K562 (cell line): ENCODE results near the gene SMOC2. TPM values are rescaled to one million over a fixed set of nuclear protein-coding genes. Genes with fewer than 3 reads are reported as not detected.

Experiments used
- ATAC-seq: fragments of 200-7000 bp; cut with Tn5 transposase; 3 replicates; pipeline ENCODE4 v1.9.1; 2020; ENCODE audit warnings: moderate library complexity
- BruUV-seq: library from RNA; stranded (reverse); fragments of 400-500 nt; replicated peaks from 2 replicates; lab custom pipeline; 2021; lab: Mats Ljungman, UMichigan
- CTCF ChIA-PET: fragments of 300-600 bp; formaldehyde crosslinking; extraction: SDS; loops from one replicate; lab custom pipeline; 2021; ENCODE audit warnings: low intra/inter-chr PET ratio; lab: Yijun Ruan, JAX
- POLR2A ChIA-PET: fragments of 300-600, 350-650 bp; sonication (Branson Sonifier 250); formaldehyde crosslinking; extraction: SDS; loops from one replicate; lab custom pipeline; 2021; ENCODE audit warnings: antibody characterized with exemption, inconsistent platforms; lab: Yijun Ruan, JAX
- DNase-seq, 4 experiments: peaks; one replicate each; pipeline versions ENCODE4 v3.0.0 to v3.0.0-alpha.2; 2011 to 2018; ENCODE audit warnings: low spot score in 3 of 4, mixed read lengths in 3 of 4; ENCODE audit errors: extremely low read depth in 1 of 4
- FAIRE-seq: peaks from 2 replicates; lab custom pipeline; 2011; peaks lifted over from hg19 to GRCh38; lab: Jason Lieb, UNC
- H2AFZ ChIP-seq: 2 replicates; pipeline ENCODE4 v1.6.0; 2011; ENCODE audit warnings: low read depth, low read length, control low read depth, inconsistent platforms
- H3K27ac ChIP-seq: fragments of 200-600 bp; 3 replicates; pipeline ENCODE4 v1.8.0; 2011; ENCODE audit warnings: low read depth, mild to moderate bottlenecking, control low read depth, inconsistent platforms, low read length, moderate library complexity, mixed read lengths; ENCODE audit errors: extremely low read depth
- H3K27me3 ChIP-seq, 2 experiments: fragments of 300-600 bp in 1 of 2; 2 replicates in 1 of 2; 3 replicates in 1 of 2; pipeline versions ENCODE4 v1.6.0 to v1.8.0; 2011; ENCODE audit warnings: inconsistent platforms in 2 of 2, low read length in 2 of 2, mild to moderate bottlenecking in 1 of 2, mixed read lengths in 1 of 2, moderate library complexity in 1 of 2; ENCODE audit not compliant: control insufficient read depth in 2 of 2, insufficient read depth in 2 of 2
- H3K36me3 ChIP-seq: fragments of 300-600 bp; 3 replicates; pipeline ENCODE4 v1.8.0; 2011; ENCODE audit warnings: mild to moderate bottlenecking, low read length, inconsistent platforms; ENCODE audit not compliant: control insufficient read depth, insufficient read depth
- H3K4me1 ChIP-seq, 2 experiments: fragments of 200-600 bp in 1 of 2; replicated peaks in 1 of 2; 2 replicates in 1 of 2; 3 replicates in 1 of 2; pipeline versions ENCODE4 v1.5.1 to v1.8.0; 2011; ENCODE audit warnings: inconsistent platforms in 2 of 2, low read length in 2 of 2, mild to moderate bottlenecking in 1 of 2, mixed read lengths in 1 of 2, moderate library complexity in 1 of 2; ENCODE audit not compliant: control insufficient read depth in 2 of 2, insufficient read depth in 2 of 2
- H3K4me2 ChIP-seq: 2 replicates; pipeline ENCODE4 v1.6.1; 2011; ENCODE audit warnings: low read length, control low read depth, inconsistent platforms, mixed read lengths; ENCODE audit not compliant: insufficient read depth
- H3K4me3 ChIP-seq: fragments of 200-600 bp; sonication (generic), shearing (Covaris generic); 2 replicates; pipeline ENCODE4 v1.5.1; 2016; ENCODE audit warnings: control low read depth, inconsistent platforms
- H3K79me2 ChIP-seq: fragments of 200-600 bp; 3 replicates; pipeline ENCODE4 v1.8.0; 2011; ENCODE audit warnings: low read length, inconsistent platforms; ENCODE audit not compliant: control insufficient read depth, insufficient read depth
- H3K9ac ChIP-seq, 2 experiments: 2 replicates each; pipeline versions ENCODE4 v1.6.0 to v1.6.1; 2011; ENCODE audit warnings: low read depth in 2 of 2, low read length in 2 of 2, control low read depth in 1 of 2, inconsistent platforms in 1 of 2, mild to moderate bottlenecking in 1 of 2, mixed read lengths in 1 of 2; ENCODE audit not compliant: insufficient read depth in 1 of 2
- H3K9me1 ChIP-seq: one replicate; pipeline ENCODE4 v1.6.0; 2011; ENCODE audit warnings: inconsistent platforms, mild to moderate bottlenecking, low read length, moderate library complexity; ENCODE audit not compliant: control insufficient read depth, insufficient read depth
- H3K9me3 ChIP-seq: replicated peaks from 2 replicates; pipeline ENCODE4 v1.5.1; 2011; ENCODE audit warnings: low read depth, low read length, inconsistent platforms; ENCODE audit not compliant: control insufficient read depth, insufficient read depth
- H4K20me1 ChIP-seq: replicated peaks from 2 replicates; pipeline ENCODE4 v1.6.1; 2011; ENCODE audit warnings: low read length, inconsistent platforms, mixed read lengths; ENCODE audit not compliant: control insufficient read depth, insufficient read depth
- CHD1 ChIP-seq: fragments of 200-600 bp; sonication (generic); IDR thresholded peaks from one replicate; pipeline ENCODE4 v1.6.1; 2012; ENCODE audit warnings: mild to moderate bottlenecking, moderate library complexity, low read length, inconsistent platforms
- FOXK1 ChIP-seq: sonication (generic); formaldehyde crosslinking; IDR thresholded peaks from 2 replicates; pipeline ENCODE4 v1.8.0; 2022; ENCODE audit warnings: missing genetic modification reagents, mild to moderate bottlenecking, borderline replicate concordance
- HDGF ChIP-seq: fragments of 450-650 bp; IDR thresholded peaks from 2 replicates; pipeline ENCODE4 v1.6.1; 2016
- HEY1 ChIP-seq: fragments of 250-450 bp; sonication (Bioruptor Pico); IDR thresholded peaks from 2 replicates; pipeline ENCODE4 v1.5.0; 2020; ENCODE audit warnings: mild to moderate bottlenecking, moderate library complexity, borderline replicate concordance
- NCOA2 ChIP-seq, 2 experiments: fragments of 450-650 bp; IDR thresholded peaks; 2 replicates each; pipeline ENCODE4 v1.6.1; 2018; ENCODE audit warnings: mild to moderate bottlenecking in 2 of 2, moderate library complexity in 1 of 2; ENCODE audit not compliant: partially characterized antibody in 2 of 2
- SMARCE1 ChIP-seq: fragments of 450-650 bp; IDR thresholded peaks from 2 replicates; pipeline ENCODE4 v1.7.1; 2016; ENCODE audit warnings: mild to moderate bottlenecking
- SNRNP70 ChIP-seq: fragments of 200-400 bp; formaldehyde crosslinking; optimal IDR thresholded peaks from 2 replicates; pipeline ENCODE3; 2017; ENCODE audit warnings: low read depth, low read length
- TRIM28 ChIP-seq: fragments of 450-650 bp; IDR thresholded peaks from 2 replicates; pipeline ENCODE4 v1.6.1; 2017
- ZNF699 ChIP-seq: fragments of 250-450 bp; sonication (Bioruptor Pico); IDR thresholded peaks from 2 replicates; pipeline ENCODE4 v1.8.0; 2021; ENCODE audit warnings: mild to moderate bottlenecking, moderate library complexity; ENCODE audit not compliant: insufficient replicate concordance
- WGBS: fragments of 100-300 bp; shearing (Covaris generic); methylation state at CpG from one replicate; pipeline ENCODE4 v1.1.6; 2016; ENCODE audit warnings: low coverage, mixed read lengths; ENCODE audit not compliant: insufficient coverage; ENCODE audit errors: missing lambda C conversion rate; 5-methylcytosine and 5-hydroxymethylcytosine counted together
- in situ Hi-C: fragments of 300-500 bp; cut with MboI; formaldehyde crosslinking; loops from 4 replicates; pipeline ENCODE4 v1.15.0; 2018; ENCODE audit warnings: inconsistent platforms, mixed read lengths
- intact Hi-C: fragments of 100-400 bp; cut with micrococcal nuclease; formaldehyde crosslinking; loops from 2 replicates; pipeline ENCODE4 v1.14.2; 2022
- polyA plus RNA-seq, 8 experiments: library from polyadenylated mRNA; depleted of rRNA in 4 of 8; stranded (reverse) in 5 of 8; unstranded in 3 of 8; fragments of >200 nt; fragmentation: Nextera tagmentation in 2 of 8; fragmentation: Illumina TruSeq in 1 of 8; extraction: Ambion mirVana in 2 of 8; extraction: Trizol in 1 of 8; gene quantifications; 2 replicates each; pipeline versions ENCODE4 v1.2.1 to v1.2.3, GENCODE V29; 2011 to 2014; ENCODE audit warnings: inconsistent platforms in 1 of 8, missing spikeins in 1 of 8
- total RNA-seq, 7 experiments: library from RNA; depleted of rRNA in 6 of 7; stranded (reverse); fragments of >200 nt in 6 of 7; fragmentation: Illumina TruSeq in 2 of 7; extraction: Trizol in 2 of 7; gene quantifications; 2 replicates each; pipeline versions ENCODE4 v1.2.1 to v1.2.3, GENCODE V29; 2011 to 2021; ENCODE audit warnings: low replicate concordance in 1 of 7

Gene SMOC2
- total and polyA plus RNA-seq, 9 of the 15 experiments (the other 6 are each of a cell fraction or from before 2014, with no cell fraction given) = 0.45 to 2.3 (median 1.1) TPM

GRCh38 chr6:168437751-168438150 lies 3.2 kb upstream of the SMOC2 start:
- no TSS peak for BruUV-seq
- no peak overlapping the region for H2AFZ ChIP-seq
- H4K20me1 ChIP-seq = no peaks in the 10 kb centered on the region; the same call in 1 of the 2 replicates
- FAIRE-seq = no peak
- H3K4me3 ChIP-seq = no peak overlapping the region
- peaks cover 0 to 13% of the 10 kb centered on the region in 2 experiments; a peak in 1 of 5 replicates for H3K4me1 ChIP-seq
- TF ChIP-seq SNRNP70 = no peak
- TF ChIP-seq HDGF = no peak
- TF ChIP-seq ZNF699 (CRISPR knock-in tag) = no peak
- no peak for TF ChIP-seq SMARCE1
- TF ChIP-seq CHD1 = no peak
- TF ChIP-seq NCOA2 (IDR thresholded peaks at IDR 0.05; ENCODE audit: partially characterized antibody in 2 of 2) = no peak
- no peak for TF ChIP-seq HEY1 (CRISPR knock-in tag)
- TF ChIP-seq FOXK1 (CRISPR knock-in tag) = no peak
- no peak for TF ChIP-seq TRIM28
- ChIA-PET CTCF (no interaction called here), POLR2A (no interaction called here)
- in situ Hi-C loops = no loop called here
- no peak overlapping the region for H3K4me2 ChIP-seq
- no peak for DNase-seq
- H3K9me1 ChIP-seq = no peaks in the 10 kb centered on the region
- H3K27me3 ChIP-seq = peaks cover 6 to 21% of the 10 kb centered on the region in 2 experiments; a peak in 4 of 5 replicates
- H3K27ac ChIP-seq = no peak overlapping the region
- no peaks in the 10 kb centered on the region for H3K36me3 ChIP-seq
- 19% methylated on average over 9 of the region's 9 CpGs for WGBS
- intact Hi-C loops = no loop called here
- H3K79me2 ChIP-seq = no peaks in the 10 kb centered on the region
- ATAC-seq = no peak
- no peak overlapping the region for H3K9ac ChIP-seq
- no peaks in the 10 kb centered on the region for H3K9me3 ChIP-seq
